ENCODE results near the gene CASQ1. TPM values are rescaled to one million over a fixed set of nuclear protein-coding genes. Genes with fewer than 3 reads are reported as not detected.

CASQ1 gene
- 0.74 TPM for polyA plus RNA-seq (2012; ENCODE audit: missing spikeins)

DNA sequence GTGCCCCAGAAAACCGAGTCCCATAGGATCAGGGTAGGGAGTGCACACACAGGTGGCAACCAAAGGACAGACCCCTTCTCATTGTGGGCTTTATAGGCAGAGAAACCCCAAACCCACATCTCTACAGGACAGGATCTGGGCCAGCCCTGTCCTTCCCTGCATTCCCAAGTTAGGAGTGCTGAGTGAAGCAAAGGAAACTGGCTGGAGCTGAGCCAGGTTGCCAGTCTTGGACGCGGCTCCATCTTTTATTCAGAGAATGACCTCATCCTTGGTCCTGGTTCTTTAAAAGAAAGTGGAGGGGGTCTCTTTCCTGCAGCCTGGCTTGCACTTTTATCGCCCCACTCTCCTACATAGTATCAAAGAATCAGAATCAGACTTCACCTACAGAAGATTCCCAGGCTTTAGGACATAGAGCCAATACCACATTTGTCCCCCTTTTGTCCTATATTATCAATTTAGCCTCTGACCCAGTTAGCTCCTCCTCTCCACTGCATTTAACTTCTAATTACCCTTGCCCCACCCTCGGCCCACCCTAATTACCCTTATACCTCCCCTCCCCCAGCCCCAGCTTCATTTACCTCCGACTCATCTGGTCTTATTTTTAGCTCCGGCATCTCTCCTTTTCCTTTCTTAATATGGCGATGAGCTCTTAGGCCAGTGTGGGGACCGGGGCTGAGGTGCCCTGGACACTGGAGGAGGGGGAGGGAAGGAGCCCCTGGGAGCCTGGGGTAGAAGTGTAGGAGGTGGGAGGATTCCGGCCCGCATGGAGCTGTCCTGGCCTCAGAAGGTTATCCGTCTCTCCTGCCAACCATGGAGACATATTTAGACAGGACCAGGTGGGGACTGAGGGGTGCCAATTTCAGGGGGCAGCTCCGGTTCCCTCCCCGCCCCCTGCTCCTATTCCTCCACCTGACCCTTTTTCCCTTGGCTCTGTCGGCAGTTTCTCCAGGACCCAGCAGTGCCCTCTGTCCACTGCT is at the start of gene CASQ1:
CASQ1 (plus strand) TSS at position 927 of the 977 bp plus-strand sequence. CDS start 177 bp downstream, outside the sequence.
- TF ChIP-seq POLR2AphosphoS5 (IDR thresholded peaks at IDR 0.05; ENCODE audit: low read depth, low read length) (no peak), POLR2A (IDR thresholded peaks at IDR 0.05; ENCODE audit: low read depth, low read length) (no peak), TAF1 (IDR thresholded peaks at IDR 0.05; ENCODE audit: borderline replicate concordance, low read depth, low read length) (no peak)
- no peak for DNase-seq (ENCODE audit: insufficient read length)
- no peak for FAIRE-seq

DNA sequence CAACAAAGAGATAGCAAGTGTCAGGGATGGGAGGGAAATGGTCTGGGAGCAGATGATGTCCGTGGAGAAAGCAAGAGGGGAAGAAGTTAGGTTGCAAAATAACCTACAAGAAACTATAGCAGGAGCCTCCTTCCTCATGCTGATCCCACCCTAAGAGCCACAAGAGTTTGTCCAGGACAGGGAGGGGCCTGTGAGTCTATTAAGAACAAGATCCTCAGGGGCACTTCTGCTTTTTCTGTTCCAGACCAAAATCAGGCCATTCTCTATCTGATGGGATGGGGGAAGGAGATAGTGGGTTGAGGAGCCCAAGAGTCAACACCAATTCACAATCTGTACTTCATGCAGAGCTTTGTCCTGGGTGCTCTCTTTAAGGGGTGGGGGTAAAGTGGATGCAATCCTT is 46.7 kb upstream of the CASQ1 start:
- no peak for FAIRE-seq
- TF ChIP-seq POLR2A (IDR thresholded peaks at IDR 0.05; ENCODE audit: low read depth, low read length) (no peak), TAF1 (IDR thresholded peaks at IDR 0.05; ENCODE audit: borderline replicate concordance, low read depth, low read length) (no peak), POLR2AphosphoS5 (IDR thresholded peaks at IDR 0.05; ENCODE audit: low read depth, low read length) (no peak)
- no peak for DNase-seq (ENCODE audit: insufficient read length)

DNA sequence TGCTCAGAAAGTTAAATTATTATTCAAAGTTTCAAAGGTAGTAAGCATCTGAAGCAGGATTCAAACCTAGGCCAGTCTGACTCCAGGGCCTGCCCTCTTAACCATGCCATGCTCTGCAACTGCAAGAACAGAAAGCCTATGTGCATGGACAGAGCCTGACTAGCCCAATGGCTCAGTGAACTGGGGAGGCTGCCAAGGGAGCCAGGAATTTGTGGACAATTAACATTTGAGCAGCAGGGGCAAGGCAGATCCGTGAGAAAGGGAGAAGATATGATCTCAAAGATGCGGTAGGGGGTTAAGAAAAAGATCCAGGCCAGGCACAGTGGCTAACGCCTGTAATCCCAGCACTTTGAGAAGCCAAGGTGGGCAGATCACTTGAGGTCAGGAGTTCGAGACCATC is 45.5 kb upstream of the CASQ1 start:
- TF ChIP-seq POLR2AphosphoS5 (IDR thresholded peaks at IDR 0.05; ENCODE audit: low read depth, low read length) (no peak), POLR2A (IDR thresholded peaks at IDR 0.05; ENCODE audit: low read depth, low read length) (no peak), TAF1 (IDR thresholded peaks at IDR 0.05; ENCODE audit: borderline replicate concordance, low read depth, low read length) (no peak)
- FAIRE-seq (no peak), DNase-seq (ENCODE audit: insufficient read length) (no peak)

DNA sequence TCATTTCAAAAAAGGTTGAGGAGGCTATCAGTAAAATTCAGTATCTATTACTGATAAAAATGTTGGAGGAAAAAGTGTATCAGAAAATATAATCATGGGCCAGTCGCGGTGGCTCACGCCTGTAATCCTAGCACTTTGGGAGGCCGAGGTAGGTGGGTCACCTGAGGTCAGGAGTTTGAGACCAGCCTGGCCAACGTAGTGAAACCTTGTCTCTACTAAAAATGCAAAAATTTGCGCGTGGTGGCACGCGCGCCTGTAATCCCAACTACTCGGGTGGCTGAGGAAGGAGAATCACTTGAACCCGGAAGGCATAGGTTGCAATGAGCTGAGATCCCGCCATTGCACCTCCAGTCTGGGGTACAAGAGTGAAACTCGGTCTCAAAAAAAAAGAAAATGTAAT is 44.3 kb upstream of the CASQ1 start:
- no peak for FAIRE-seq
- TF ChIP-seq POLR2A (IDR thresholded peaks at IDR 0.05; ENCODE audit: low read depth, low read length), result no peak
- no peak for TF ChIP-seq TAF1 (IDR thresholded peaks at IDR 0.05; ENCODE audit: borderline replicate concordance, low read depth, low read length)
- TF ChIP-seq POLR2AphosphoS5 (IDR thresholded peaks at IDR 0.05; ENCODE audit: low read depth, low read length), result no peak
- no peak for DNase-seq (ENCODE audit: insufficient read length)

DNA sequence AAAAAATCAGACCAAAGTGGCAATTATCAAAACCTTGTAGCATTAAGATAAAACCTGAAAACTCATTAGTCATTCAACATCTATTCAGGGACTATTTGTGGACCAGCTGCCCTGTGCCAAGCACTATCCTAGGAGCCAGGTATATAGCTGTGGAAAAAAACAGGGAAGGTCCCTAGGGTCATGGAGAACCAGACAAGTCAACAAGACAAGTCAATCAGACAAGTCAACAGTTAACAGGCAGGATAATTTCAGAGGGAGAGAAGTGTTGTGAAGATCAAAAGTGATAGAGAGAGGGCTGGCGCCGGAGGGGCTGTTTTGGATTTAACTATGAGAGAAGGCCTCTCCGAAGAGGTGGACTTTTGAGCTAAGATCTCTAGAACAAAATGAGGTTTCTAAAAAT is 42.3 kb upstream of the CASQ1 start:
- no peak for FAIRE-seq
- TF ChIP-seq TAF1 (IDR thresholded peaks at IDR 0.05; ENCODE audit: borderline replicate concordance, low read depth, low read length), result no peak
- TF ChIP-seq POLR2AphosphoS5 (IDR thresholded peaks at IDR 0.05; ENCODE audit: low read depth, low read length), result no peak
- TF ChIP-seq POLR2A (IDR thresholded peaks at IDR 0.05; ENCODE audit: low read depth, low read length), result no peak
- no peak for DNase-seq (ENCODE audit: insufficient read length)

DNA sequence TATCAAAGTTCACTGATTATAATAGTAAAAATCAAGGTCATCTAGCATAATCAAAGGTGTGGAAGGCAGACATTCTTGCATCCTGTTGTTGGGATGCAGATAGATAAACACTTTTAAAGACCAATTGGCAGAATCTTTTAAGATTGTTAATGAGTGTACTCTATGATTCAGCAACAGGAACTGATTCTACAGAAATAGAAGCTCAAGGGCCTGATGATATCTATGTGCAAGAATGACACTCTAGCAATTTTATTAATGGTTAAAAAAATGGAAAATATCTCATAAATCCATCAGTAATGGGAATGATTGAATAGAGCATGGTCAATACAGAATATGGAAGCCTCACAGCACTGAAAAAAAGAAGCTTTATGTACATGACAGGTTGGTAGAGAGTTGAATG is 41.1 kb upstream of the CASQ1 start:
- DNase-seq (ENCODE audit: insufficient read length) (no peak), FAIRE-seq (no peak)
- TF ChIP-seq POLR2AphosphoS5 (IDR thresholded peaks at IDR 0.05; ENCODE audit: low read depth, low read length) (no peak), POLR2A (IDR thresholded peaks at IDR 0.05; ENCODE audit: low read depth, low read length) (no peak)

DNA sequence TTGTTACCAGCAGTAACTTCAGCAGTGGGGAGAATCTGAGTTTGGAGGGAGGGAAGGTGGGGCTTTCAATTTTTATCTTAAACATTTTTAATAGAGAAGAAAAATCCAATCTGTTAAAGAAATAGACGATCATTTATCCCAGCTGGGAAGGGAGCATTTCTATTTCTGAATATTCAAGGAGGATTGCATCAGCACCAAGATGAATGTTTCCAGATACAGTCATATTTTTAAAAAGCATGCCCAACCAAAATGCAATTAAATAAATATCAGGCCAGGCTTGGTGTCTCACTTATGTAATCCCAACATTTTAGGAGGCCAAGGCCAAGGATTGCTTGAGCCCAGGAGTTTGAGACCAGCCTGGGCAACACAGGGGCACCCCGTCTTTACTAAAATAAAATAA is 40.7 kb upstream of the CASQ1 start:
- TF ChIP-seq POLR2A (IDR thresholded peaks at IDR 0.05; ENCODE audit: low read depth, low read length) (no peak), POLR2AphosphoS5 (IDR thresholded peaks at IDR 0.05; ENCODE audit: low read depth, low read length) (no peak), TAF1 (IDR thresholded peaks at IDR 0.05; ENCODE audit: borderline replicate concordance, low read depth, low read length) (no peak)
- no peak for DNase-seq (ENCODE audit: insufficient read length)
- FAIRE-seq, result no peak

DNA sequence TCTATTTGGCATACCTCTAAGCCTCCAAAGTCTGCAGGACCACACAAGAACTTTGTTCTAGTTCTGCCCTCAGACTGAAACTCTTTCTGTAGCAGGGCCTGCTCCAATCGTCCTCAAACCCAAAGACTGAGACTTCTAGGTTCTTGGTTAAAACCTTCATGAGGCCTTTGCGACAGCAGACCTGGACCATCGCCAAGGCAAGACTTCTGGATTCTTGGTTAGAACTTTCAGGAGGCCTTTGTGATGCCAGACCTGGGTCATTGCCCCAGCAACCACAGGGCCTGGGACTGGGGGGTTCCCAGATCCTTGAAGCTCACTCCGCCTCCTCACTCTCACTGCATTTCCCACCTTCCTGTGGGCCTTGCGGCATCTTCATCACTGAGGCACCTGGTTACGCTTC is 39.1 kb upstream of the CASQ1 start, which contains the start of gene ATP1A4:
ATP1A4 (plus strand) TSS at position 301 of the 400 bp plus-strand sequence. CDS start 438 bp downstream, outside the sequence.
- FAIRE-seq (no peak), DNase-seq (ENCODE audit: insufficient read length) (no peak)
- TF ChIP-seq TAF1 (IDR thresholded peaks at IDR 0.05; ENCODE audit: borderline replicate concordance, low read depth, low read length) (no peak), POLR2A (IDR thresholded peaks at IDR 0.05; ENCODE audit: low read depth, low read length) (no peak), POLR2AphosphoS5 (IDR thresholded peaks at IDR 0.05; ENCODE audit: low read depth, low read length) (no peak)

DNA sequence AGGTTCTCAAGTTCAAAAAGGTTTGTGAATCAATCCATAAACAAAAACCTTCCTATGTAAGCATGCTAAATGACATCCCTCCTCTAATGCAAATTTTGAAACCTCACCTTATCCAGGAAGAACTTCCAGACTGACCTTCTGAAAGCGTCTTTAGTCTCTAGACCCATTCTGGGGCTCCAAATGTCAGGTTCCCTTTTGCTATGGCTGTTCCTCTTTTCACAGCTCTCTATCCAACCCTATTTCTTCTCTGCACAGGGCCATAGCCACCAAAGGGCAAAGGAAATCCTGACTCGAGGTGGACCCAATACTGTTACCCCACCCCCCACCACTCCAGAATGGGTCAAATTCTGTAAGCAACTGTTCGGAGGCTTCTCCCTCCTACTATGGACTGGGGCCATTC is 35.6 kb upstream of the CASQ1 start:
- no peak for FAIRE-seq
- no peak for DNase-seq (ENCODE audit: insufficient read length)
- no peak for TF ChIP-seq TAF1 (IDR thresholded peaks at IDR 0.05; ENCODE audit: borderline replicate concordance, low read depth, low read length)
- TF ChIP-seq POLR2A (IDR thresholded peaks at IDR 0.05; ENCODE audit: low read depth, low read length), result no peak
- TF ChIP-seq POLR2AphosphoS5 (IDR thresholded peaks at IDR 0.05; ENCODE audit: low read depth, low read length), result no peak

DNA sequence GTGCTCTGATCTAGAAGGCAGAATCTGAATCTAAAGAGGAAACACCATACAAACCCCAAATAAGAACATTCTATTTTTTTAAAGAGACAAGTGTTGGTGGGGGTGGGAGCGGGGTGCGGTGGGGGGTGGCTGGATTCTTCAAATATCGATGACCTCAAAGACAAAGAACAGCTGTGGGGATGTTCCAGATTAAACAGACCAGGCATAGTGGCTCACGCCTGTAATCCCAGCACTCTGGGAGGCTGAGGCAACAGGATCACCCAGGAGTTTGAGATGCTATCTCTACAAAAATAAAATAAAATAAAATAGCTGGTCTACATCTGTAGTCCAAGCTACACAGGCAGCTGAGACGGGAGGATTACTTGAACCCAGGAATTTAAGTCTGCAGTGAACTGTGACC is 34.0 kb upstream of the CASQ1 start:
- FAIRE-seq (no peak), DNase-seq (ENCODE audit: insufficient read length) (no peak)
- TF ChIP-seq TAF1 (IDR thresholded peaks at IDR 0.05; ENCODE audit: borderline replicate concordance, low read depth, low read length), result no peak
- no peak for TF ChIP-seq POLR2AphosphoS5 (IDR thresholded peaks at IDR 0.05; ENCODE audit: low read depth, low read length)
- no peak for TF ChIP-seq POLR2A (IDR thresholded peaks at IDR 0.05; ENCODE audit: low read depth, low read length)

DNA sequence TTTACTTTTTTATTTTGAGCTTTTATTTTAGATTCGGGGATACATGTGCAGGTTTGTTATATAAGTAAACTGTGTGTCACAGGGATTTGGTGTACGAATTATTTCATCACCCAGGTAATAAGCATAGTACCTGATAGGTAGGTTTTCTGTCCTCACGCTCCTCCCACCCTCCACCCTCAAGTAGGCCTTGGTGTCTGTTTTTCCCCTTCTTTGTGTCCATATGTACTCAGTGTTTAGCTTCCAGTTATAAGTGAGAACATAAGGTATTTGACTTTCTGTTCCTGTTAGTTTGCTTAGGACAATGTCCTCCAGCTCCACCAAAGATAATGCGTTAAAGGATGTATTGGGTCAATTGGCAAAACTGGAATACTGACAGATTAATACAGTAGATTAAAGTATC is 33.2 kb upstream of the CASQ1 start:
- FAIRE-seq (no peak), DNase-seq (ENCODE audit: insufficient read length) (no peak)
- TF ChIP-seq TAF1 (IDR thresholded peaks at IDR 0.05; ENCODE audit: borderline replicate concordance, low read depth, low read length) (no peak), POLR2A (IDR thresholded peaks at IDR 0.05; ENCODE audit: low read depth, low read length) (no peak), POLR2AphosphoS5 (IDR thresholded peaks at IDR 0.05; ENCODE audit: low read depth, low read length) (no peak)

DNA sequence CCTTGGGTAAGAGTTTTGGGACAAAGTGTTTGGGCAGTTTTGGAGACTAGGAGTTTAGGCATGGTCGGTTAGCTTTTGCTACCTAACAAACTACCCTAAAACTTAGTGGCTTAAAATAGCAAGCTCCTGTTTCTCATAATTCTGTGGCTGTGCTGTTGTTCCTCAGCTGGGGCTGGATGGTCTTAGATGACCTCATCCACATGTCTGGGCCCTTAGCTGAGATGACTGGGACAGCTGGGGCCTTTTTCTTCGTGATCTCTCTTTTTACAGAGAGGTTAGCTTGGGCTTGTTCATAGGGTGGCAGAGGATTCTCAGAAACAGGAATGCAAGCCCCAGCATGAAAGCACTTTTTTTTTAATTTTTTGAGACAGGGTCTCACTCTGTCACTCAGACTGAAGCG is 32.3 kb upstream of the CASQ1 start:
- DNase-seq (ENCODE audit: insufficient read length) (no peak), FAIRE-seq (no peak)
- no peak for TF ChIP-seq POLR2A (IDR thresholded peaks at IDR 0.05; ENCODE audit: low read depth, low read length)
- no peak for TF ChIP-seq TAF1 (IDR thresholded peaks at IDR 0.05; ENCODE audit: borderline replicate concordance, low read depth, low read length)
- no peak for TF ChIP-seq POLR2AphosphoS5 (IDR thresholded peaks at IDR 0.05; ENCODE audit: low read depth, low read length)

Measured in GM12892 (cell line).